Calu3 (cell line): ENCODE results near the gene WIPF3. TPM values are rescaled to one million over a fixed set of nuclear protein-coding genes. Genes with fewer than 3 reads are reported as not detected.

Experiments used
- BruUV-seq: library from RNA; stranded (reverse); fragments of 400-500 nt; replicated peaks from 2 replicates; lab custom pipeline; 2021; lab: Mats Ljungman, UMichigan
- CTCF ChIA-PET: fragments of 300-600 bp; sonication (Branson Sonifier 250); formaldehyde crosslinking; loops from one replicate; lab custom pipeline; 2022; ENCODE audit warnings: antibody characterized with exemption; lab: Charles Lee
- DNase-seq: peaks from one replicate; pipeline ENCODE4 v3.0.0; 2022
- H3K27ac Mint-ChIP-seq: one replicate; pipeline ENCODE4 v1.8.0; 2022; ENCODE audit warnings: mixed read lengths; ENCODE audit not compliant: unreplicated experiment
- H3K27me3 Mint-ChIP-seq: one replicate; pipeline ENCODE4 v1.8.0; 2022; ENCODE audit warnings: mixed read lengths; ENCODE audit not compliant: unreplicated experiment
- H3K36me3 Mint-ChIP-seq: one replicate; pipeline ENCODE4 v1.8.0; 2022; ENCODE audit warnings: mild to moderate bottlenecking, moderate library complexity, mixed read lengths; ENCODE audit not compliant: insufficient read depth, unreplicated experiment
- H3K4me1 Mint-ChIP-seq: one replicate; pipeline ENCODE4 v1.8.0; 2022; ENCODE audit warnings: mild to moderate bottlenecking, low read depth, mixed read lengths; ENCODE audit not compliant: unreplicated experiment
- H3K4me3 Mint-ChIP-seq: one replicate; pipeline ENCODE4 v1.8.0; 2022; ENCODE audit warnings: mild to moderate bottlenecking, low read depth, moderate library complexity, mixed read lengths; ENCODE audit not compliant: unreplicated experiment
- H3K9me3 Mint-ChIP-seq: one replicate; pipeline ENCODE4 v1.8.0; 2022; ENCODE audit warnings: low read depth, mixed read lengths; ENCODE audit not compliant: unreplicated experiment
- CTCF ChIP-seq: fragments of 200-600 bp; IDR thresholded peaks from one replicate; pipeline ENCODE4 v1.8.0; 2022; ENCODE audit warnings: antibody characterized with exemption; ENCODE audit not compliant: unreplicated experiment
- intact Hi-C: fragments of 100-400 bp; cut with micrococcal nuclease; formaldehyde crosslinking; loops from one replicate; pipeline ENCODE4 v1.10.0; 2022; ENCODE audit not compliant: unreplicated experiment
- total RNA-seq: library from RNA; stranded (reverse); gene quantifications from 2 replicates; pipeline ENCODE4 v1.2.3, GENCODE V29; 2022

Gene WIPF3
- total RNA-seq, 1 experiment from 2014 or later = 4.9 TPM

GRCh38 chr7:29826530-29826822 is 20.2 kb downstream of the WIPF3 start:
- H3K27ac Mint-ChIP-seq = no peak overlapping the region
- H3K36me3 Mint-ChIP-seq = no peaks in the 10 kb centered on the region
- TF ChIP-seq CTCF = no peak
- H3K27me3 Mint-ChIP-seq = no peaks in the 10 kb centered on the region
- no peaks in the 10 kb centered on the region for H3K4me1 Mint-ChIP-seq
- no peak overlapping the region for H3K4me3 Mint-ChIP-seq
- DNase-seq = no peak
- H3K9me3 Mint-ChIP-seq = peaks cover under 1% of the 10 kb centered on the region
- CTCF ChIA-PET = no interaction called here
- BruUV-seq = no TSS peak
- intact Hi-C loops = no loop called here

- no peaks in the 10 kb centered on the region for H3K27me3 Mint-ChIP-seq
- BruUV-seq = no TSS peak
- CTCF ChIA-PET = no interaction called here
- H3K36me3 Mint-ChIP-seq = no peaks in the 10 kb centered on the region
- no peak overlapping the region for H3K27ac Mint-ChIP-seq
- TF ChIP-seq CTCF = no peak
- H3K4me3 Mint-ChIP-seq = no peak overlapping the region
- no peak for DNase-seq
- intact Hi-C loops = no loop called here
- H3K4me1 Mint-ChIP-seq = no peaks in the 10 kb centered on the region
- peaks cover 2% of the 10 kb centered on the region for H3K9me3 Mint-ChIP-seq
Observed at GRCh38 chr7:29826904-29827303, 20.6 kb downstream of the WIPF3 start.

GRCh38 chr7:29831705-29832104 is 25.4 kb downstream of the WIPF3 start:
- DNase-seq = no peak
- CTCF ChIA-PET = no interaction called here
- Mint-ChIP-seq H3K4me1 (no peaks in the 10 kb centered on the region), H3K4me3 (no peak overlapping the region), H3K27ac (no peak overlapping the region), H3K27me3 (no peaks in the 10 kb centered on the region), H3K9me3 (peaks cover 2% of the 10 kb centered on the region), H3K36me3 (no peaks in the 10 kb centered on the region)
- no peak for TF ChIP-seq CTCF
- intact Hi-C loops = no loop called here
- no TSS peak for BruUV-seq

GRCh38 chr7:29833929-29834328 is 27.6 kb downstream of the WIPF3 start:
- CTCF ChIA-PET = no interaction called here
- Mint-ChIP-seq H3K4me1 (no peaks in the 10 kb centered on the region), H3K4me3 (no peak overlapping the region), H3K36me3 (no peaks in the 10 kb centered on the region), H3K9me3 (peaks cover 2% of the 10 kb centered on the region), H3K27ac (no peak overlapping the region), H3K27me3 (no peaks in the 10 kb centered on the region)
- intact Hi-C loops = no loop called here
- no peak for TF ChIP-seq CTCF
- no peak for DNase-seq
- BruUV-seq = no TSS peak

- Mint-ChIP-seq H3K27me3 (no peaks in the 10 kb centered on the region), H3K4me3 (no peak overlapping the region), H3K27ac (no peak overlapping the region), H3K9me3 (peaks cover 2% of the 10 kb centered on the region), H3K36me3 (no peaks in the 10 kb centered on the region), H3K4me1 (no peaks in the 10 kb centered on the region)
- intact Hi-C loops = no loop called here
- BruUV-seq = no TSS peak
- no peak for TF ChIP-seq CTCF
- no peak for DNase-seq
- CTCF ChIA-PET = interaction anchor here (1.0 kb wide), 1 partner anchor 22 kb away, joined by 3 read pairs; no protein-coding TSS in a partner anchor
Observed at GRCh38 chr7:29835718-29836117, 29.4 kb downstream of the WIPF3 start.
